ENCODE data around the gene KCNH1.
A peak's percentile ranks its signal among the peaks of the same experiment; 100 is the strongest.

KCNH1 gene

DNA sequence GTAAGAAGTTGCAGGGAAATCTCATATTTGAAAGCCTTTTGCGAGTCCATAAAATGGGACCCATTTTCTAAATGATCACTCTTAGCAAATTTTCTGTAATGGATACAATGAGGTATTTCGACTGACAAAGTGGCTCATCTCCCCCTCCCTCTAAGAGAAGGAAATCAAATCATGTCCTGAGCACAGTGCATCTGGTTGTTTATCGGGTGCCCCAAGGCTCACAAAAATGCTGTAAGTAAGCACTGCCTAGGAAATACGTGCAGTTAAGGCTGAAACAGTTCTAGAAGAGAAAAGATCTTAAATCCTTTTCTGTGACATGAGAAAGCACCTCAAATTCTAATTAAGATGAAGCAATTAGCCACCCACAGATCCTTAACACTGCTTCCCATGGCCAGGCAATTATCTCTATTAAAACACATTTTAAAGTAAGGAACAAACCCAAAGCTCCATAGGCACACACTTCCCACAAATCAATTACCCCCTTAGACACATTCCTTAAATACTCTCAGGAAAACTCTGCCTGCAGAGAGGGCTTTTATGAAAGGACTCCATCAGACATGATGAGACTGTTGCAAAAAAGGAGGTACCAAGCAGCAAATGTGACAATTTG, 216.3 kb downstream of the KCNH1 start:
- DNase-seq (ENCODE audit: low read depth), result no peak

- no peak for DNase-seq (ENCODE audit: low read depth)
Measured at GRCh38 chr1:210916548-210916947, 217.4 kb downstream of the KCNH1 start.

DNA sequence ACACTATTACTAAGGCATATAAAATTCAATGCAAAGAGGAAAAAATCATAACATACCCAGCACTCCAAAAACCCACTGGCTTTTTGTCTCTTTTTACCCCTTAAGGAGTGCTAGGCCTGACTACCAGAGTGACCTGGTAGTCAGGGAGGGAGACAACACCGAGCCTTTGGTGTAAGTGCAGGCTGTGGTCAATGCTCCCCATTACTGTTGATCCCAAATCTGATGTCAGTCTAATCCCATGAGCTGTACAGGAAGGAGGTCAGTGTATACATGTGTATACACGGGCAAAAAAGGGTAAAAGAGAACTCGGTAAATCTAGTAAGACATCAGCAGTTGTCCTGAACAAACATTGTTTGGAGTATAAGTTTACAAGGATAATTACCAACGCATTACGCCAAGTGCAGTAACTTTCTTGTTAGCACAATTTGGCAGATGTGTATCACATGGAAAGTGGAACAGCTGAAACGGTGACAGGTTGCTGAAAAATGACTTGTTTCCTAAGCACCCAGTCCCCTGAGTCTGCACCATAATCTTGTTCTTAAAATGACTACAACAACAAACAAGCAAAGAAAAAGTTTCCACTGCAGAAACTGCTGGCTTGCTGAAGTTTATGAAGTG, 217.9 kb downstream of the KCNH1 start:
- DNase-seq (ENCODE audit: low read depth), result no peak

DNA sequence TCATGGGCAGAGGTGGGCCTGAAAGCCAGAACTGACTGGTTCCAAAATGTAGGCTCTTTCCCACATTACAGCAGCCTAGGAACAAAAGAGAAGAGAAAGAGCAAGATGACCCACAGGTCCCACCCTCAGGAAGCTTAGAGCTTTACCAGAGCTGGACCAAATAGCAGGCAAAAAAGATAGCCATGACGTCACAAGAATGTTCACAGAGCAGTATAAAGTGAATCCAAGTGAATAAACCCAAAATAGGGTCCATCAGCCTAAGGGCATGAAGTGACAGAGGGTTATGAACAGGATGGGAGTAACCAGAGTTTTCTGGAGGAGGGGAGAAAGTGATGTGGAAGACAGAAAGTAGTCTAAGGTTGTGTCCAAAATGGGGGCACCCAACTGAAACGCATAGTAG, 221.2 kb downstream of the KCNH1 start:
- no peak for DNase-seq (ENCODE audit: low read depth)

- no peak for DNase-seq (ENCODE audit: low read depth)
Measured at GRCh38 chr1:210910020-210910575, 223.8 kb downstream of the KCNH1 start.

- DNase-seq (ENCODE audit: low read depth), result no peak
Measured at GRCh38 chr1:210908791-210909190, 225.2 kb downstream of the KCNH1 start.

- DNase-seq (ENCODE audit: low read depth), result no peak
Measured at GRCh38 chr1:210908257-210908656, 225.7 kb downstream of the KCNH1 start.

- DNase-seq (ENCODE audit: low read depth), result no peak
Measured at GRCh38 chr1:210907251-210907805, 226.6 kb downstream of the KCNH1 start.

- DNase-seq (ENCODE audit: low read depth), result no peak
Measured at GRCh38 chr1:210905944-210906453, 227.9 kb downstream of the KCNH1 start.

DNA sequence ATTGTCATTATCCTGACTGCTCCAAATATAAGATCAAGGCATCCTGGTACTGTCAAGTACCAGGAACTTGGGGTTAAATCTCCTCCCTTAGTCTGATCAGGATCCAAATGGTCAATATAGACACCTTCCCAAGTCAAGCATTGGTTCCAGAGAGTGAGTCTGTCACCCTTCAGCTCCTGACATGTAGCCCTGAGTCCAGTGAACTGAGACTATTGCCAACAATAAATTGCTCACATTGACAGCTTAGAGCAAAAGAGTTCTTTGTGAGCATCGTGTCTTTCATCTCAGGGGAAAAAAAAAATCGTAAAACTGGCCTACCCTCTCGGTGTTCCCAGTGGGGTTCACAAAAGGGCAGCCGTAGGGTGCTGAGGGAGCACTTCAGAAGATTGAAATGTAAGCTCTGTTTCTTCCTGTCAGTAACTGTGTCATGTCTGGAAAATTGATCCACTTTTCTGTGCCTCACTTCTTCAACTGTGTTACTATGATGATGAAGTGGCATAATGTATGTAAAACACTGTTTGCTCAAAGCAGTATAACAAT, 228.5 kb downstream of the KCNH1 start:
- DNase-seq (ENCODE audit: low read depth), result no peak

GRCh38 chr1:210901981-210902770, 231.8 kb downstream of the KCNH1 start:
- no peak for DNase-seq (ENCODE audit: low read depth)

- no peak for DNase-seq (ENCODE audit: low read depth)
Measured at GRCh38 chr1:210900820-210901219, 233.1 kb downstream of the KCNH1 start.

- DNase-seq (ENCODE audit: low read depth), result no peak
Measured at GRCh38 chr1:210900079-210900478, 233.9 kb downstream of the KCNH1 start.

GRCh38 chr1:210899676-210900075, 234.3 kb downstream of the KCNH1 start:
- no peak for DNase-seq (ENCODE audit: low read depth)

DNA sequence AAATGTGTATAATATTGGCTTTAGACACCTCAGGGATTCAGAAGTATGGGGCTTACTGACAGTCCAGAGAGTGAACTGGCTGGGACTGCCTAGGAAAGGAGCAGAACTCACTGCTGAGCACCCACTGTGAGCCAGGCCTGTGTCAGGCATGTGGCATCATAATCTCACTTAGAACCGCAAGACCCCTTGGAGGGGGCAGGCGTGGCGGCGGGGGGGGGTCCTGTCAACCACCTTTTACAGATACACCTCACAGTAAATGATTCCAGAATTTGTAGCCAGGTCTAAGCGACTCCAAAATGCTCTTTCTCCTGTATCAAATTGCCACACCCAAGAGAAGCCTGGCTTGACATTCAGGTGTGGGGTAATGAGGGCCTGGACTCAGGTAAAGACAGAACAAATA, 235.5 kb downstream of the KCNH1 start:
- DNase-seq (ENCODE audit: low read depth), result no peak

- peak; percentile 5 for DNase-seq (ENCODE audit: low read depth)
Measured at GRCh38 chr1:210883821-210884220, 250.1 kb downstream of the KCNH1 start.

- DNase-seq (ENCODE audit: low read depth), result peak; percentile 20
Measured at GRCh38 chr1:210882414-210883221, 251.3 kb downstream of the KCNH1 start.

- DNase-seq (ENCODE audit: low read depth), result no peak
Measured at GRCh38 chr1:210878564-210878963, 255.4 kb downstream of the KCNH1 start.

DNA sequence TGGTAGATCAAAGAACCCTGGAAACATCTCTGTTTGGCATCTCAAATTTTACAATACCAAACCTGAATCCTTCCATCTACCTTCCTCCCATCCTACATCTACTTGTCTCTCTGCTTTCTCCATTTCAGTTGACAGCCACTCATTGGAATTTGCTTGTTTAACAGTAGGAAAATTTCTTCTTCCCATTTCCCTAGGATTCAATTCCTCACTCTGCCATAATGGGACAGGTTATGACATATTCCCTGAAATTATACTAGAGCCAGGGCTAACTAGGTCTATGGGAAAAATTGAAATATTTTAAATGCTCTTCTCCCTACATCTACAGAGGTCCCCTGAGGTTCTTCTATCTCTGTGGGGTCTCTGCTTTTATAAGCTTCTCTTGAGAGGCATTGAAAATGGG, 257.7 kb downstream of the KCNH1 start:
- DNase-seq (ENCODE audit: low read depth), result no peak

DNA sequence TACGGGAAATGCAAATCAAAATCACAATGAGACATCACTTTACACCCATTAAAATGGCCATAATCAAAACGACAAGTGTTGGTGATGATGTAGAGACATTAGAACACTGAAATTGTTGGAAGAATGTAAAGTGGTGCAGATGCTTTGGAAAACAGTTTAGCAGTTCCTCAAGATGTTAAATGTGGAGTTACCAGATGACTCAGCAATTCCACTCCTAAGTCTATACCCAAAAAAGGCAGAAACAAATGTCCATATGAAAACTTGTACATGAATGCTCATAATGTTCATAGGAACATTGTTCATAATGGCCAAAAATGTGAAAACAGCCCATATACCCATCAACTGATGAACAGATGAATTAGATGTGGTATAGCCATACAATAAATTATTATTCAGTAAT, 267.4 kb downstream of the KCNH1 start:
- no peak for DNase-seq (ENCODE audit: low read depth)

DNA sequence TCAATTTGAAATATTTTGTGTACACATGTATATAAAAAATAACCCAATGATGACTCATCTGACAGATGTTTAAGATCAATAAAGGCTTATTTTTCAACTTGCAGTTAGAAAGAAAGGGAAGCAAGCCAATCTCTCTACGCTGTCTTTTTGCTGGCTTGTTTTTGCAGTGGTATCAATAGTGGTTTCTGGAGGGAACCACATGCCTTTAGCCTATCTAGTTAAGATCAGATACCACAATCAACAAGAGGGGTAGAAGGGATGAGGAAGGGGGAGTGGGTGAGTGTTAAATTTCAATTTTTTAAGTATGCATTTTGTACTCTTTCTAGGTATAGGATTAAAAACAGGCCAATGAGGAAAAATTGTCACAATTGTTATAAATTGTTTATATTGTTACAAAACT, 276.2 kb downstream of the KCNH1 start:
- no peak for DNase-seq (ENCODE audit: low read depth)

All from GM04503 (cell line).